Urothelium cell line (cell line): ENCODE results near the gene ATP6V0D1.

Experiments used
- DNase-seq: peaks from one replicate; pipeline ENCODE4 v3.0.0; 2011; ENCODE audit warnings: low spot score, mixed read lengths
- FAIRE-seq: peaks from 2 replicates; lab custom pipeline; 2011; peaks lifted over from hg19 to GRCh38; lab: Jason Lieb, UNC

ATP6V0D1 gene

GRCh38 chr16:67411339-67411738 lies 69.6 kb downstream of the ATP6V0D1 start:
- no peak for DNase-seq
- FAIRE-seq = no peak

GRCh38 chr16:67409631-67410030 lies 71.3 kb downstream of the ATP6V0D1 start:
- FAIRE-seq (no peak), DNase-seq (no peak)

GRCh38 chr16:67407788-67408452 lies 73.0 kb downstream of the ATP6V0D1 start:
- FAIRE-seq (no peak), DNase-seq (no peak)

- FAIRE-seq = no peak
Measured at GRCh38 chr16:67407176-67407787, 73.7 kb downstream of the ATP6V0D1 start.

GRCh38 chr16:67406111-67406971 lies 74.6 kb downstream of the ATP6V0D1 start:
- DNase-seq = peak; percentile 24
- FAIRE-seq = peak; percentile 30

More at GRCh38 chr16:67407176-67407787, 73.7 kb downstream of the ATP6V0D1 start:
- no peak for DNase-seq

GRCh38 chr16:67405336-67405735 lies 75.6 kb downstream of the ATP6V0D1 start:
- no peak for FAIRE-seq

GRCh38 chr16:67404740-67405226 lies 76.2 kb downstream of the ATP6V0D1 start:
- DNase-seq = no peak
- FAIRE-seq = no peak

More at GRCh38 chr16:67405336-67405735, 75.6 kb downstream of the ATP6V0D1 start:
- no peak for DNase-seq

- DNase-seq (no peak), FAIRE-seq (no peak)
Measured at GRCh38 chr16:67403976-67404555, 76.9 kb downstream of the ATP6V0D1 start.

GRCh38 chr16:67400901-67401300 lies 80.1 kb downstream of the ATP6V0D1 start:
- no peak for FAIRE-seq
- no peak for DNase-seq

- FAIRE-seq (no peak), DNase-seq (no peak)
Measured at GRCh38 chr16:67399749-67400704, 80.9 kb downstream of the ATP6V0D1 start.

GRCh38 chr16:67399218-67399733 lies 81.7 kb downstream of the ATP6V0D1 start:
- FAIRE-seq (no peak), DNase-seq (no peak)

- DNase-seq = no peak
- no peak for FAIRE-seq
Measured at GRCh38 chr16:67398546-67399217, 82.3 kb downstream of the ATP6V0D1 start.

- no peak for FAIRE-seq
- DNase-seq = no peak
Measured at GRCh38 chr16:67397812-67398545, 83.0 kb downstream of the ATP6V0D1 start.

GRCh38 chr16:67397036-67397801 lies 83.7 kb downstream of the ATP6V0D1 start:
- DNase-seq (no peak), FAIRE-seq (no peak)

- no peak for FAIRE-seq
- peak; percentile 80 for DNase-seq
Measured at GRCh38 chr16:67396159-67397035, 84.6 kb downstream of the ATP6V0D1 start.

GRCh38 chr16:67395458-67396158 lies 85.3 kb downstream of the ATP6V0D1 start:
- DNase-seq (no peak), FAIRE-seq (no peak)
